Measurements from ENCODE around the gene NAP1L4. TPM values are rescaled to one million over a fixed set of nuclear protein-coding genes. Genes with fewer than 3 reads are reported as not detected.

The NAP1L4 gene
- total RNA-seq, 4 donors from 2014 or later = 90.0 to 148 (median 125) TPM

DNA sequence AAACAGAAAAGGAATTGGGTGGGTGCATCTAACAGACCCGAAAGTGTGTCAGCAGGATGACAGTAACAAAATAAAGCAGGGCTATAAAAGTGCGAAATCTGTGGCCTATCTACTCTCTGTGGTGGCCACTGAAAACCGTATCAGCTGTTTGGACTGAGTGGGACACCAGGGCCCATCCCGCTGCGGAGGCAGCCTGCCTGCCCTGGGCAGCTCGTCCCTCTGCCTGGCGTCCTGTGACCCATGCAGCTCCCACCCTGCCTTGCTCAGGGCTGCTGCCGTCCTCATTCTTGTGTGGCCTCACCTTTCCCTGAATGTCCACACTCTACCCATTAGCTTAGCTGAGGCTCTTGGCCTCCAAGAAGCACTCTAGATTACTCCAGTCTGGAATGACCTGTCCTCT lies 34.7 kb upstream of the NAP1L4 start:
- no peak overlapping the region for H3K4me3 ChIP-seq
- no peak for DNase-seq (ENCODE audit: extremely low spot score)
- peaks cover 40 to 79% (median 71%) of the 10 kb centered on the region in 4 donors for H3K36me3 ChIP-seq
- H3K9me3 ChIP-seq = no peaks in the 10 kb centered on the region
- H3K27me3 ChIP-seq = no peaks in the 10 kb centered on the region
- peaks cover 12 to 21% (median 16%) of the 10 kb centered on the region in 4 donors for H3K4me1 ChIP-seq
- H3K27ac ChIP-seq (replicated peaks in 1 of 4) = no peak overlapping the region
- intact Hi-C loops (cut with DNase I) = no loop called here
- WGBS = 98% methylated on average over 8 of the region's 8 CpGs
- TF ChIP-seq EP300 (IDR thresholded peaks at IDR 0.05) (no peak), POLR2AphosphoS5 (IDR thresholded peaks at IDR 0.05) (no peak), POLR2A (IDR thresholded peaks at IDR 0.05; ENCODE audit: low read depth) (no peak)
- TF ChIP-seq, protein P1, sequence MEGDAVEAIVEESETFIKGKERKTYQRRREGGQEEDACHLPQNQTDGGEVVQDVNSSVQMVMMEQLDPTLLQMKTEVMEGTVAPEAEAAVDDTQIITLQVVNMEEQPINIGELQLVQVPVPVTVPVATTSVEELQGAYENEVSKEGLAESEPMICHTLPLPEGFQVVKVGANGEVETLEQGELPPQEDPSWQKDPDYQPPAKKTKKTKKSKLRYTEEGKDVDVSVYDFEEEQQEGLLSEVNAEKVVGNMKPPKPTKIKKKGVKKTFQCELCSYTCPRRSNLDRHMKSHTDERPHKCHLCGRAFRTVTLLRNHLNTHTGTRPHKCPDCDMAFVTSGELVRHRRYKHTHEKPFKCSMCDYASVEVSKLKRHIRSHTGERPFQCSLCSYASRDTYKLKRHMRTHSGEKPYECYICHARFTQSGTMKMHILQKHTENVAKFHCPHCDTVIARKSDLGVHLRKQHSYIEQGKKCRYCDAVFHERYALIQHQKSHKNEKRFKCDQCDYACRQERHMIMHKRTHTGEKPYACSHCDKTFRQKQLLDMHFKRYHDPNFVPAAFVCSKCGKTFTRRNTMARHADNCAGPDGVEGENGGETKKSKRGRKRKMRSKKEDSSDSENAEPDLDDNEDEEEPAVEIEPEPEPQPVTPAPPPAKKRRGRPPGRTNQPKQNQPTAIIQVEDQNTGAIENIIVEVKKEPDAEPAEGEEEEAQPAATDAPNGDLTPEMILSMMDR (IDR thresholded peaks at IDR 0.05) = no peak

DNA sequence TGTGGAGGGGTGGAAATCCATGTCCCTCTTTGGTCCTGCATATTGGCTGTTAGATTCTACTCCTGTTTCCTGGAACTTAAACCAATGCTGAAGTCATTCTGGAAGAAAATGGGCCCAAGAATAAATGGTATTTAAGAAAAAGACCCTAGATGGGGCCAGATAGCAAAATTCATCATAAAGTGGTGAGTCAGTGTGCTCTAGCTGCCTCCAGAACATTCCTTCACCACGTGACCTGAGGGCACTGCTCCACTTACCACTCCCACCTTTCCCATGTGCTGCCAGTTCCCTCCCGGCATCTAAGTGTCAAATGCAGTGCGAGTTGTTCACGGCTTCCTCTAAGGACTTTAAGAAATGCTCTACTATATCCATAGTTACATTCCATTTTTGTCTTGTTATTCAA lies 30.9 kb upstream of the NAP1L4 start:
- H3K4me1 ChIP-seq = peaks cover 5 to 27% (median 20%) of the 10 kb centered on the region in 4 donors
- 74% methylated on average over 4 of the region's 4 CpGs for WGBS
- H3K9me3 ChIP-seq = no peaks in the 10 kb centered on the region
- H3K27ac ChIP-seq (replicated peaks in 1 of 4) = peak overlapping the region in 1 of 4 donors; percentile 14
- intact Hi-C loops (cut with DNase I) = no loop called here
- DNase-seq (ENCODE audit: extremely low spot score) = no peak
- H3K27me3 ChIP-seq = no peaks in the 10 kb centered on the region
- H3K36me3 ChIP-seq = peaks cover 35 to 79% (median 73%) of the 10 kb centered on the region in 4 donors
- no peak for TF ChIP-seq POLR2A (IDR thresholded peaks at IDR 0.05; ENCODE audit: low read depth)
- peak in 1 of 2 donors; percentile 23 for TF ChIP-seq POLR2AphosphoS5 (IDR thresholded peaks at IDR 0.05)
- H3K4me3 ChIP-seq = no peak overlapping the region

DNA sequence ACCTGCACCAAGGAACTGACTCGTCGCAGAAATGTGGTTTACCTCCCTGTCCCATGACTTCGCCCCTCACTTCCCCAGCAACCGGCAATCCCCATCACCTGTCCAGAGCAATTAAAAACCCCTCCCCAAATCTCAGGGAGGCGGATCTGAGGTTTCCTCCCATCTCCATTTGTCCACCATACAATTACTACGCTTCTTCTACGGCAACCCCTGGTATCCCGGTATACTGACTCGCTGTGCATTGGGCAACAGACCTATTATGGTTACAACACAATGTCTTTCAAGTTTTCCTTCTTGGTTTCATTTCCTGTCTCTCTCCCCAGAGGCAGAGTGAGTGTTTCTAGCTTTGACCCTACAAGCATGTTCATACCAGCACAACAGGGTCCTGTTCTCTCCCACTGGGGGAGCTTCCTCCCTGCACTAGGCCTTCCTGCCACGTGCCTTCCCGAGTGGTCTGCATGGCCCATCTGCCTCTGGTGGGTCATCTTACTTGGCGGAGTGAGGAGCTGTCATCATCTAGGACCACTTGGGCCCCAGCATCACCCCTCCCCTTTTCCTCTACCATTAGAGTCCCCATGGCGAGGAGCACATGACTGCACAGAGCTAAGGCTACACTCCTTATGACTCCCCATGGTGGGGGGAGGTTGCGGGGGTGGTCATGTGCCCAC lies 30.3 kb upstream of the NAP1L4 start:
- Histone ChIP-seq H3K4me3 (no peak overlapping the region), H3K27me3 (no peaks in the 10 kb centered on the region), H3K27ac (replicated peaks in 1 of 4) (peak overlapping the region in 1 of 4 donors; percentile 14), H3K36me3 (peaks cover 40 to 80% (median 73%) of the 10 kb centered on the region in 4 donors), H3K4me1 (peaks cover 5 to 27% (median 20%) of the 10 kb centered on the region in 4 donors), H3K9me3 (no peaks in the 10 kb centered on the region)
- 86% methylated on average over 14 of the region's 14 CpGs for WGBS
- no peak for DNase-seq (ENCODE audit: extremely low spot score)
- no peak for TF ChIP-seq POLR2A (IDR thresholded peaks at IDR 0.05; ENCODE audit: low read depth)
- TF ChIP-seq POLR2AphosphoS5 (IDR thresholded peaks at IDR 0.05) = peak in 1 of 2 donors; percentile 13
- intact Hi-C loops (cut with DNase I) = no loop called here

DNA sequence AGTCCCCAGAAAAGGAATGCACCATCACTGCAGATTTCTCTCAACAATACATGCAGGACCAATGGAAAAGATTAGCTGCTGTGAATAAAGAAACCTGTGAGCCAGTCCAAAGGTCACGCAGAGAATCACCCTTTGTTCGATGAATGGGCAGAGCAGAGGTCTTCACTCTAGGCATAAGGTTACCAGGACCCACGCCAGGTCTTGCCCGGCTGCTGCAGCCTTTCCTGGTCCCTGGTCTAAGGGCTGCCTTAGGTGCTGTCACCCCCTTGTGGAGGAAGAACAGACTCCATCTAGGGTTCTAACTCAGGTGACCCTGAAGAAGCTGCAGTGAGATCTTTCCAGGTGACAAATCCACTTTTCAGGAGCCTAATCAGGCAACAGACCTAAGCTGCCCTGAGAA lies 29.0 kb upstream of the NAP1L4 start:
- Histone ChIP-seq H3K4me3 (no peak overlapping the region), H3K9me3 (no peaks in the 10 kb centered on the region), H3K4me1 (peaks cover 5 to 27% (median 20%) of the 10 kb centered on the region in 4 donors), H3K27ac (replicated peaks in 1 of 4) (no peak overlapping the region), H3K27me3 (no peaks in the 10 kb centered on the region), H3K36me3 (peaks cover 42 to 82% (median 73%) of the 10 kb centered on the region in 4 donors)
- 58% methylated on average over 4 of the region's 4 CpGs for WGBS
- DNase-seq (ENCODE audit: extremely low spot score) = no peak
- TF ChIP-seq, protein P1 (IDR thresholded peaks at IDR 0.05) = peak; percentile 29 to 52 (median 48)
- TF ChIP-seq POLR2AphosphoS5 (IDR thresholded peaks at IDR 0.05) = no peak
- intact Hi-C loops (cut with DNase I) = no loop called here

DNA sequence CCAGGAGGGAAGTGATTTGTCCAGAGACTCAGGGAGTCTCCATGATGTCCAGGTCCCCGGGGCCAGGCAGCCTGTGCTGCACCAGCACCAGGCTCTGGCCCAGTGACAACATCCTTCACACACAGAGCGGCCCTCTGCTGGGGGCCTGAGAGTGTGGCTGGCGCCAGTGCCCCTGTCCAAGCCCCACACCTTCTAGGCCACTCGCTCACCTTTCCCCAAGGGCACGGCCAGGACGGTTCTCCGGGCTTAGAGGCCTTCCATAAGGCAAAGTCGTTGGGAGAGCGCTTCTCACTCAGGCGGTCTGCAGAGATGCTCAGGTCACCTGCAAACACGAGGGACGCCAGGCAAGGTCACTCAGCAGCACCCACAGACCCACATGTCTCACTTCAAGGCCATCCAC lies 27.9 kb upstream of the NAP1L4 start:
- TF ChIP-seq EP300 (IDR thresholded peaks at IDR 0.05) (no peak), POLR2A (IDR thresholded peaks at IDR 0.05; ENCODE audit: low read depth) (no peak), POLR2AphosphoS5 (IDR thresholded peaks at IDR 0.05) (no peak)
- TF ChIP-seq, protein P1 (IDR thresholded peaks at IDR 0.05) = no peak
- H3K4me3 ChIP-seq = no peak overlapping the region
- H3K27ac ChIP-seq (replicated peaks in 1 of 4) = no peak overlapping the region
- intact Hi-C loops (cut with DNase I) = no loop called here
- H3K27me3 ChIP-seq = no peaks in the 10 kb centered on the region
- 100% methylated on average over 4 of the region's 12 CpGs for WGBS
- DNase-seq (ENCODE audit: extremely low spot score) = no peak
- H3K9me3 ChIP-seq = no peaks in the 10 kb centered on the region
- peaks cover 44 to 82% (median 73%) of the 10 kb centered on the region in 4 donors for H3K36me3 ChIP-seq
- peaks cover 5 to 27% (median 20%) of the 10 kb centered on the region in 4 donors for H3K4me1 ChIP-seq
